ENCODE data around the gene TTLL10.

The TTLL10 gene

DNA sequence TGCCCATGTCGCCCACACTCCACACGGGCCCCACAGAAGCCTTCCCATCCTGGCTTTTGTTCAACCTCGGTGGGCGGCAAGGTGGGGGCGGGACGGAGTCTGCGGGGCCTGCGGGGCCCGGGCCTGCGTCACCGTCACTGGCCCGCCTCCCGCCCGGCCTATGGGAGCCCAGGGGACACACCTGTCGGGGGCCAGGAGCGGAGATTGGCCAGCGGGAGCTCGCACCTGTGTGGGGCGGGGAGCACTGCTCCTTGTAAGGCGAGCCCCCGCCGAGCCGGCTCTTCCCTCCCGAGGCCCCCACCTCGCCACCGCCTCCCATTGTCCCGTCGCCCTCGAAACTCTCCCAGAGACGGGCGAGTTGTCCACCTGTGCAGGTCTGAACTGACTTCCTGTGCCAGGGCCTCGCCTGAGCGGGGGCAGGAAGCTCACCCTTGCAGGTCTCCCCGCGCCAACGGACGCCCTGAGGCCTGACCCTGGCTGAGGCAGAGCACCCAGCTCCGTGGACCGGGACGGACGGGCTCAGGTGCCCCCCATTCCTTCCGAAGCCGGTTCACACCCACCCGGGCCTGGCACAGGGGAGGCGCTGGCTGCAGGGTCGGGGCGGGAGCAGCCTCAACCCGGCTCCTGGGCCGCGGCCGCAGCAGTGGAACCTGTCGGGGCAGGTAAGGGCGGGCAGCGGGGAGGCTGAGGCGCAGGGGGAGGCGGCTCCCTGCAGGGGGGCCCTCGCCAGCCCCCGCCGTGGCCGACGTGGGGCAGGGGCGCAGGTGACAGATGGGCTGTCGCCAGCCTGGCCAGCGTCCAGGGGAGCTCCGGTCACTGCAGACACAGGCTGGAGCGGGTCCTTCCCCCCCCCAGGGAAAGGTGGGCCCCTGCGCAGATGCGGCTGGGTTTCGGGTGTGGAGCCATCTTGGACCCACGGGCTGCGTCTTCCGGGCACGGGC, 10.8 kb upstream of the TTLL10 start:
- Histone ChIP-seq H3K27me3 (ENCODE audit: insufficient read depth, low read length, poor library complexity, severe bottlenecking) (no peaks in the 10 kb centered on the region), H3K36me3 (ENCODE audit: insufficient read depth, low read length) (no peaks in the 10 kb centered on the region), H4K20me1 (ENCODE audit: insufficient read depth, low read length, poor library complexity, severe bottlenecking) (no peaks in the 10 kb centered on the region), H3K9me2 (replicated peaks; ENCODE audit: low read depth, low read length) (no peaks in the 10 kb centered on the region), H3K4me2 (ENCODE audit: low read depth, low read length, poor library complexity, severe bottlenecking) (no peak overlapping the region), H3K4me1 (ENCODE audit: insufficient read depth, low read length, poor library complexity, severe bottlenecking) (peaks cover 14% of the 10 kb centered on the region), H2AFZ (ENCODE audit: low read length) (no peak overlapping the region), H3K4me3 (ENCODE audit: low read length, poor library complexity, severe bottlenecking) (no peak overlapping the region), H3K79me2 (ENCODE audit: insufficient read depth, low read length) (no peaks in the 10 kb centered on the region), H3F3A (ENCODE audit: low read depth) (no peaks in the 10 kb centered on the region), H3K9ac (ENCODE audit: low read depth, low read length, poor library complexity, severe bottlenecking) (no peak overlapping the region), H3K9me3 (ENCODE audit: insufficient read depth, low read depth, low read length) (no peaks in the 10 kb centered on the region)
- no peak for TF ChIP-seq CTCF (conservative IDR thresholded peaks at IDR 0.05; ENCODE audit: low read length)

GRCh38 chr1:1163538-1164070, 10.1 kb upstream of the TTLL10 start:
- no peaks in the 10 kb centered on the region for H3K36me3 ChIP-seq (ENCODE audit: insufficient read depth, low read length)
- no peaks in the 10 kb centered on the region for H3K79me2 ChIP-seq (ENCODE audit: insufficient read depth, low read length)
- no peaks in the 10 kb centered on the region for H4K20me1 ChIP-seq (ENCODE audit: insufficient read depth, low read length, poor library complexity, severe bottlenecking)
- H3K9ac ChIP-seq (ENCODE audit: low read depth, low read length, poor library complexity, severe bottlenecking), result no peak overlapping the region
- H3K9me2 ChIP-seq (replicated peaks; ENCODE audit: low read depth, low read length), result no peaks in the 10 kb centered on the region
- no peaks in the 10 kb centered on the region for H3K27me3 ChIP-seq (ENCODE audit: insufficient read depth, low read length, poor library complexity, severe bottlenecking)
- H3K4me3 ChIP-seq (ENCODE audit: low read length, poor library complexity, severe bottlenecking), result no peak overlapping the region
- peaks cover 8% of the 10 kb centered on the region for H3K4me1 ChIP-seq (ENCODE audit: insufficient read depth, low read length, poor library complexity, severe bottlenecking)
- H3K9me3 ChIP-seq (ENCODE audit: insufficient read depth, low read depth, low read length), result no peaks in the 10 kb centered on the region
- H3K4me2 ChIP-seq (ENCODE audit: low read depth, low read length, poor library complexity, severe bottlenecking), result no peak overlapping the region
- no peak overlapping the region for H2AFZ ChIP-seq (ENCODE audit: low read length)
- TF ChIP-seq EZH2phosphoT487 (IDR thresholded peaks at IDR 0.05; ENCODE audit: borderline replicate concordance) (no peak), CTCF (conservative IDR thresholded peaks at IDR 0.05; ENCODE audit: low read length) (no peak)
- no peaks in the 10 kb centered on the region for H3F3A ChIP-seq (ENCODE audit: low read depth)

GRCh38 chr1:1164361-1164700, 9.3 kb upstream of the TTLL10 start:
- no peak for TF ChIP-seq EZH2phosphoT487 (IDR thresholded peaks at IDR 0.05; ENCODE audit: borderline replicate concordance)
- TF ChIP-seq CTCF (conservative IDR thresholded peaks at IDR 0.05; ENCODE audit: low read length), result no peak
- H3K4me3 ChIP-seq (ENCODE audit: low read length, poor library complexity, severe bottlenecking), result no peak overlapping the region
- H3K27me3 ChIP-seq (ENCODE audit: insufficient read depth, low read length, poor library complexity, severe bottlenecking), result no peaks in the 10 kb centered on the region
- no peak overlapping the region for H3K9ac ChIP-seq (ENCODE audit: low read depth, low read length, poor library complexity, severe bottlenecking)
- no peaks in the 10 kb centered on the region for H4K20me1 ChIP-seq (ENCODE audit: insufficient read depth, low read length, poor library complexity, severe bottlenecking)
- H3K9me3 ChIP-seq (ENCODE audit: insufficient read depth, low read depth, low read length), result no peaks in the 10 kb centered on the region
- H3K36me3 ChIP-seq (ENCODE audit: insufficient read depth, low read length), result no peaks in the 10 kb centered on the region
- peaks cover 4% of the 10 kb centered on the region for H3K4me1 ChIP-seq (ENCODE audit: insufficient read depth, low read length, poor library complexity, severe bottlenecking)
- no peak overlapping the region for H2AFZ ChIP-seq (ENCODE audit: low read length)
- H3F3A ChIP-seq (ENCODE audit: low read depth), result no peaks in the 10 kb centered on the region
- H3K4me2 ChIP-seq (ENCODE audit: low read depth, low read length, poor library complexity, severe bottlenecking), result no peak overlapping the region
- H3K79me2 ChIP-seq (ENCODE audit: insufficient read depth, low read length), result no peaks in the 10 kb centered on the region
- no peaks in the 10 kb centered on the region for H3K9me2 ChIP-seq (replicated peaks; ENCODE audit: low read depth, low read length)

Measured in Loucy (cell line).